Measurements from ENCODE around the gene SLBP. TPM values are rescaled to one million over a fixed set of nuclear protein-coding genes. Genes with fewer than 3 reads are reported as not detected.

Gene SLBP
- total RNA-seq, 1 donor: 61.9 TPM

- peak overlapping the region; percentile 54 for H3K4me3 ChIP-seq (ENCODE audit: low read length)
- peaks cover 89% of the 10 kb centered on the region for H3K4me1 ChIP-seq (ENCODE audit: insufficient read depth, low read length)
- H3K9me3 ChIP-seq (ENCODE audit: low read depth, low read length): no peaks in the 10 kb centered on the region
- H3K27me3 ChIP-seq (ENCODE audit: insufficient read depth, low read length): no peaks in the 10 kb centered on the region
These were observed 11.1 kb upstream of the SLBP start for GRCh38 chr4:1723131-1723801.

- no peak overlapping the region for H3K4me3 ChIP-seq (ENCODE audit: low read length)
- no peaks in the 10 kb centered on the region for H3K9me3 ChIP-seq (ENCODE audit: low read depth, low read length)
- no peaks in the 10 kb centered on the region for H3K27me3 ChIP-seq (ENCODE audit: insufficient read depth, low read length)
- H3K4me1 ChIP-seq (ENCODE audit: insufficient read depth, low read length): peaks cover 82% of the 10 kb centered on the region
These were observed 10.5 kb upstream of the SLBP start for GRCh38 chr4:1722551-1723118.

GRCh38 chr4:1721666-1722550, 9.8 kb upstream of the SLBP start:
- peak overlapping the region; percentile 28 for H3K4me3 ChIP-seq (ENCODE audit: low read length)

GRCh38 chr4:1721003-1721665, 9.0 kb upstream of the SLBP start, which contains the start of the genes TACC3 and TMEM129:
TSS of gene TACC3 (plus strand) at chr4:1721521. CDS start at chr4:1723422, 1,901 bp downstream.
TSS of gene TMEM129 (minus strand) at chr4:1721323. CDS start at chr4:1720837, 486 bp downstream.
- Histone ChIP-seq H3K27me3 (ENCODE audit: insufficient read depth, low read length) (no peaks in the 10 kb centered on the region), H3K4me3 (ENCODE audit: low read length) (peak within 1 kb of the TSS; percentile 54), H3K9me3 (ENCODE audit: low read depth, low read length) (no peaks in the 10 kb centered on the region), H3K4me1 (ENCODE audit: insufficient read depth, low read length) (peaks cover 76% of the 10 kb centered on the region)

More at GRCh38 chr4:1721666-1722550, 9.8 kb upstream of the SLBP start:
- Histone ChIP-seq H3K27me3 (ENCODE audit: insufficient read depth, low read length) (no peaks in the 10 kb centered on the region), H3K9me3 (ENCODE audit: low read depth, low read length) (no peaks in the 10 kb centered on the region), H3K4me1 (ENCODE audit: insufficient read depth, low read length) (peaks cover 76% of the 10 kb centered on the region)

- Histone ChIP-seq H3K27me3 (ENCODE audit: insufficient read depth, low read length) (no peaks in the 10 kb centered on the region), H3K9me3 (ENCODE audit: low read depth, low read length) (no peaks in the 10 kb centered on the region), H3K4me3 (ENCODE audit: low read length) (peak overlapping the region; percentile 54), H3K4me1 (ENCODE audit: insufficient read depth, low read length) (peaks cover 76% of the 10 kb centered on the region)
These were observed 8.3 kb upstream of the SLBP start for GRCh38 chr4:1720163-1720983.

GRCh38 chr4:1718095-1718850, 6.2 kb upstream of the SLBP start:
- H3K4me1 ChIP-seq (ENCODE audit: insufficient read depth, low read length): peaks cover 76% of the 10 kb centered on the region
- H3K4me3 ChIP-seq (ENCODE audit: low read length): no peak overlapping the region

GRCh38 chr4:1717129-1718094, 5.3 kb upstream of the SLBP start:
- Histone ChIP-seq H3K4me3 (ENCODE audit: low read length) (no peak overlapping the region), H3K9me3 (ENCODE audit: low read depth, low read length) (no peaks in the 10 kb centered on the region), H3K27me3 (ENCODE audit: insufficient read depth, low read length) (no peaks in the 10 kb centered on the region), H3K4me1 (ENCODE audit: insufficient read depth, low read length) (peaks cover 71% of the 10 kb centered on the region)

More at GRCh38 chr4:1718095-1718850, 6.2 kb upstream of the SLBP start:
- Histone ChIP-seq H3K9me3 (ENCODE audit: low read depth, low read length) (no peaks in the 10 kb centered on the region), H3K27me3 (ENCODE audit: insufficient read depth, low read length) (no peaks in the 10 kb centered on the region)

GRCh38 chr4:1716065-1716945, 4.2 kb upstream of the SLBP start:
- Histone ChIP-seq H3K27me3 (ENCODE audit: insufficient read depth, low read length) (no peaks in the 10 kb centered on the region), H3K4me3 (ENCODE audit: low read length) (no peak overlapping the region), H3K9me3 (ENCODE audit: low read depth, low read length) (no peaks in the 10 kb centered on the region), H3K4me1 (ENCODE audit: insufficient read depth, low read length) (peaks cover 66% of the 10 kb centered on the region)

- Histone ChIP-seq H3K27me3 (ENCODE audit: insufficient read depth, low read length) (no peaks in the 10 kb centered on the region), H3K4me3 (ENCODE audit: low read length) (no peak overlapping the region), H3K9me3 (ENCODE audit: low read depth, low read length) (no peaks in the 10 kb centered on the region), H3K4me1 (ENCODE audit: insufficient read depth, low read length) (peaks cover 74% of the 10 kb centered on the region)
These were observed 3.1 kb upstream of the SLBP start for GRCh38 chr4:1715002-1715758.

GRCh38 chr4:1714303-1715001, 2.3 kb upstream of the SLBP start:
- peaks cover 73% of the 10 kb centered on the region for H3K4me1 ChIP-seq (ENCODE audit: insufficient read depth, low read length)
- H3K27me3 ChIP-seq (ENCODE audit: insufficient read depth, low read length): no peaks in the 10 kb centered on the region

More at GRCh38 chr4:1714303-1715001, 2.3 kb upstream of the SLBP start:
- Histone ChIP-seq H3K4me3 (ENCODE audit: low read length) (no peak overlapping the region), H3K9me3 (ENCODE audit: low read depth, low read length) (no peaks in the 10 kb centered on the region)
